HT1080 (cell line): ENCODE data around the gene ERGIC1. TPM values are rescaled to one million over a fixed set of nuclear protein-coding genes. Genes with fewer than 3 reads are reported as not detected.

ENCODE experiments used
- DNase-seq: peaks from one replicate; pipeline ENCODE4 v3.0.0-alpha.2; 2015; ENCODE audit warnings: low read depth
- total RNA-seq: library from RNA; depleted of rRNA; stranded (reverse); fragments of >200 nt; shearing (Covaris generic); gene quantifications from 2 replicates; pipeline ENCODE4 v1.2.3, GENCODE V29; 2014

Gene ERGIC1
- total RNA-seq, 1 experiment from 2014 or later: 169 TPM

DNA sequence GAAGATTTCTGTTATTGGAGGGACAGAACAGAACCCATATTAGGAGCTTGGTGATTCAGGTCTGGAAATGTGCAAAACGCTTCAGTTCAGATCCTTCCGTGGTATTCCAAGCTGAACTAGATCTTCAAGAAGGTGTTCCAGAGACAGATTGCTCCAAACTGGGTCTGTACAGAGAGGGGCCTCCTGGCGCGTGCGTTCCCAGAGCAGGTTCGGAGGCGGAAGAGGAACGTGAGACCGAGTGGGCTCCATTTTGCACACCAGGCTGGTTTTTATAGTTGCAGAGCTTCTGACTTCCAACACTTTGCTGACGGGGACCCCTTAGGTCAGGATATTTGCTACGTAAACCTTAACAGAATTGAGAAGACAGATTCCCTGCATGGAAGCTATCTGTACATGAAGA lies 108.5 kb downstream of the ERGIC1 start:
- no peak for DNase-seq

DNA sequence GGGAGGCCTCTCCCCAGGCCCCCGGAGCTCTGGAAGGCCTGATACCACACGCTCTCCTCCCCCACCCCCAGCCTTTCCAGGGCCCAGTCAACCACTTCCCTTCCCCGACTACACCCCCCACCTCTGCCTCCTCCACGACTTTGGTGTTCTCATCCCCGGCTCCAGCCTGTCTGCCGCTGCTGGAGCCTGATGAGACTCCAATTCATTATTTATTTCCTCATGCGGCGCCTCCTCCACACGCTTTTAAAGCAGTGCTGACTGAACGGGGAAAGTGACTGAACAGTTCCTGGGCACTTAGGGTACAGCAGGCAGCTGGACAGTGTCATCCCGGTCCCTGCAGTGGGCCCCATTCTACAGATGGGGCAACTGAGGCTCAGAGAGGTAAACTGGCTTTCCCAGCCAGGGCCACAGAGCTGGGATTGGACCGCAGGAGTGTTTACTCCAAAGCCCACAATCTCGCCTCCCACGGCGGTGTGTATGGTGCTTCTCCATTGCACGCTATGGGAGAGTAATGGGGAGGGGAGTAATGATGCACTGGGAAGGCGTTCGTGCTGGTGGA lies 109.3 kb downstream of the ERGIC1 start:
- peak; percentile 81 for DNase-seq

DNA sequence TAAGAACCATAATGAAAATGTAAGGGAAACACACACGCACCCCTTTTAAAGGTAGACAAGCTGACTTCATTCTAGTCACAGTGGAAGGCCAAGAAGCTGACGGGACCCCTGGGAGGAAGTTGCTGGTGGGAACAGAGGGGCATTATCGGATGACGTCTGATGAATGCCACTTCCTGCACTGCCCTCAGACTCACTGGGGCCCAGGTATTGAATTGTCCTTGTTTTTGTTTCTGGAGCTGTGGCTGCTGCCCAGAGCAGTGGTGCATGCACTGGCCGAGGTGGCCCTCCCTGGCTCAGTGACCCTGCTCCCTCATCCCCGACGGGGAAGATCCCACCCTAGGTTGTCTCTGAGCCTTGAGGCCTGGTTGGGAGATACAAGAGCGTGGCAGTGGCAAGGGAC lies 109.9 kb downstream of the ERGIC1 start:
- peak; percentile 29 for DNase-seq

DNA sequence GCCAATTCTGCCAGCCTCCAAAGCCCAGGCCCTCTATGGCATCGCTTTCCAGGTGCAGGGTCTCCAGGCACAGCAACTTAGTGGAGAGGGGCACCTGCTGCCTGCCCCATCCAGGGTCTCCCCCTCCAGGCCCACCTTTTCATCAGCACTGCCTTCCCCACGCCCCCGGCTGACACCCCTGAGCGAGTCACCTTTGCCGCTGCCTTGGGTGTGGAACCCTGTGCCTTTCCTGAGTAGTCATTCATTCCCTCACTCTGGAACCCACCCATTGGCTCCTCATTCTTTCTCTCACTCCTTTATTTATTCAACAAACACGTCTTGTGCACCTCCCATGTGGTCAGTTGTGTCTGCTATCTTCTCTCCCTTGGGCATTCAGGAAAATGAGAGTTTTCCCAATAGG lies 110.7 kb downstream of the ERGIC1 start:
- no peak for DNase-seq

DNA sequence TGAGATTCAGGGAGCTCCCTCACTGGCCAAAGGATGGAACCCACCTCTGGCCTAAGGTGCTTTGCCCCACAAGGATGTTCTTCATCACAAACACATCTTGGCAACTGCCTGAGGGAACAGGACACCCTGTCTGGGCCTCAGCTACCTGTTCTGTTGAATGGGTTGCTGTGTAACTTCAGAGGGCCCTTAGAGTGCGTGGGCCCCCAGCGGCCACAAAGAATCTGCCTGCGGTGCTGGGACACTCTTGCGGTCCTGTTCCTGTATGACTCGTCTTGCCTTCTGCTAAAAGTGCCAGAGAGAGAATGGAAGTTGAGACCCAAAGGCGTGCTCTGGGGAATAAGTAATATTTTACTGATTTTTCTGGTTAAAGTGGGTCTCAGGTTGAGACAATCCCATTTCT lies 111.1 kb downstream of the ERGIC1 start:
- DNase-seq: no peak

DNA sequence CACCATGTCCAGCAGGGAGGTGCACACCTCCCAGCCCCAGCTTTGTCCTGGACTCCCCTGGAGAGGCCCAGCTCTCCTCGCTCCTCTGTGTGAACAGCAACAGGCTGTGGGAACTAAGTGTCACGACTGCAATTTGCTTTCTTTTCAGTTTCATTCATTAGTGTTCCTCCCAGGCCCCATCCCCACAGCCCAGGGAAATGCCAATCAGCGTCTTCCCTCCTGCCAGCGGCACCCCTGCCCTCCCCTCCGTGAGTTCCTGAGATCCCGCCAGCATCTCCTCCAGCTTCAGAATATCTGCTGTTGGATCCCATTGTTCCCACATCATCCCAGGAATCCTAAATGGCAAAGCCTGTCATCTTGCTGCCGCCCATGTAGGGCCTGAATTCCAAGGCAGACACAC lies 112.1 kb downstream of the ERGIC1 start:
- no peak for DNase-seq

DNA sequence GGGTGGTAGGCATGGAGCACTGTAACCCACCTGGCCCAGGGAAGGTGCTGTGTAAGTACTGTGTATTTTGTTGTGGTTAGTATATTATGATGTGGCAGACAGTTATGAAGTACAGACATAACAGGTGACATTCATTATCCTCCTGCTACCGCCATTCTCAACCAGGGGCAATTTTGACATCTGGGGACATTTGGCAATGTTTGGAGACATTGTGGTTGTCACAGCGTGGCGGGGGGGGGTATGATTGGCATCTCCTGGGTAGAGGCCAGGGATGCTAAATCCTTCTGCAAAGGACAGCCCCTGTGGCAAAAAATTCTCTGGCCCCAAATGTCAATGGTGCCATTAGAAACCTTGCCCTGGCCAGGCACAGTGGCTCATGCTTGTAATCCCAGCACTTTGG lies 115.4 kb downstream of the ERGIC1 start:
- DNase-seq: no peak

DNA sequence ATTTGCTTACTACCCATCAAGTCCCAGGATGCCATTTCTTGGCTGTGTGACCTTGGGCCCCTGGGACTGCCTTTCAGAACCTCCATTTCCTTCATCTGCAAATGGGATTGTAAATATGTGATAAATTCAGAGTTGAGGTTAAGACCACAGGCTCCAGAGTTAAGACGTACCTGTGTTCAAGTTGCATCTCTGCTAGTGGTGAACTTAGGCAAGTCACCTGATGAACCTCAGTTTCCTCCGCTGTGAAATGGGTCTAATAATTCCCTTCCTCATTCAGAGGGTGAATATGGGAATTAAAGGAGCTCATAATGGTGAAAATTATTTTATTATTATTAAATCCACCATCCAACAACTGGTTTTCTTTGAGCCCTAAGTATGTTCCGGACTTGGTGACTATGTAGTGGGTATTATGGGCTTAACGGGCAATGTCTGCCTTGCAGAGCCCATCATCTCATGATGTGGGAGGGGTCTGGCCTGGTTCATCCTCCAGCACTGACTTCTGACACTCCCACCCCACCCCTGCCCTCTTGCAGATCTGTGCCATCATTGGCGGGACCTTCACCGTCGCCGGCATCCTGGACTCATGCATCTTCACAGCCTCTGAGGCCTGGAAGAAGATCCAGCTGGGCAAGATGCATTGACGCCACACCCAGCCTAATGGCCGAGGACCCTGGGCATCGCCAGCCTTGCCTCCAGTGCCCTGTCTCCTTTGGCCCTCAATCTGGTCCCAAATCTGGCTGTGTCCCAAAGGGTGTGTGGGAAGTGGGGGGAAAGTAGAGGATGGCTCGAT lies 116.3 kb downstream of the ERGIC1 start:
- no peak for DNase-seq

DNA sequence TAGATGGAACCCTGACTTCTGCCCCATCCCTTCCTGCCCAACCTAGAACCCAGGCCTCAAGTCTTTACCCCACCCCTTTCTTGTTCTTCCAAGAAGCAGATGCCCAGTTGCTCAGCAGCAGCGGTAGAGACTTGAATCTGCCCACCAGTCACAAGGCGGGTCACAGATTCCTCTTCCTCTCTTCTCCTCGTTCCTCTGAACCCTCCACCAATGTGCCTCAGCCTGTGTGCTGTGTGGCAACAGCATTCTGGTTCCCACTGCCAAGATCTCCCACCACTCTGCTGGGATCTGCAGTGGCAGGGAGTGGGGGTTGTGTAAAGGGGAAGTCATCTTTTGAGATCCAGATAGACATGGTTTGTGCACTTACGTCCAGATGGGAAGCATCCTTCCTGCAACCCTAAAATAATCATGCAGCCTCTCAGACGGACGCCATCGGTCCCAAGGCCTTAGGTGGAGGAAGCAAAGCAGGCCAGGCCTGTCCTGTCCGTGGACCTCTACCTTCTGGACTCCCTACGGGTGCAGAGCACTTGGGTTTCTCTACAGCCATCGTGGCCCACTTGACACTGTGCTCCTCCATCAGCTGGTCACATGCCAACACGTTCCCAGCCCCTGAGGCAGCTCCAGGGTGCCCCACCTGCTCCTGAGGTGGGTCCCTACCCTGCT lies 117.5 kb downstream of the ERGIC1 start:
- no peak for DNase-seq

DNA sequence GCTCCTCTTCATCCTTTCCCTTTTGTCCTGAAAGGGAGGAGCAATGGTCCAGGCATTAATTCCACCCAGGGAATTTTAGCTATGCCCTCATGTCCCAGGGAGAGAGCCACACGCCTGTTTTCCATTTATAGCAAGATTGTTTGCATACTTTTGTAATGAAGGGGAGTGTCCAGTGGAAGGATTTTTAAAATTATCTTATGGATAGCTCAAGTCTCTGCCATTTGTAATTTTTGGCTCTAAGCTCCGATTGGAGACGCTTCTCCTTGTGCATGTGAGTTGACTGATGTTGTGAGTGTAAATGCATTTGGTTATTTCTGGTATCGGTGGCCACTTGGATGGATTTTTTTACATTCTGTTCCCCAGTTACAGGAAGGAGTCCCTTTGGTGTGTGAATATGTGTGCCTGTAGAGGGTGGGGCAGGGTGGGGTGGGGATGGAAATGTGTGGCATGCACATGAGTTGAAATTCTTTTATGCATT lies 118.0 kb downstream of the ERGIC1 start:
- no peak for DNase-seq

DNA sequence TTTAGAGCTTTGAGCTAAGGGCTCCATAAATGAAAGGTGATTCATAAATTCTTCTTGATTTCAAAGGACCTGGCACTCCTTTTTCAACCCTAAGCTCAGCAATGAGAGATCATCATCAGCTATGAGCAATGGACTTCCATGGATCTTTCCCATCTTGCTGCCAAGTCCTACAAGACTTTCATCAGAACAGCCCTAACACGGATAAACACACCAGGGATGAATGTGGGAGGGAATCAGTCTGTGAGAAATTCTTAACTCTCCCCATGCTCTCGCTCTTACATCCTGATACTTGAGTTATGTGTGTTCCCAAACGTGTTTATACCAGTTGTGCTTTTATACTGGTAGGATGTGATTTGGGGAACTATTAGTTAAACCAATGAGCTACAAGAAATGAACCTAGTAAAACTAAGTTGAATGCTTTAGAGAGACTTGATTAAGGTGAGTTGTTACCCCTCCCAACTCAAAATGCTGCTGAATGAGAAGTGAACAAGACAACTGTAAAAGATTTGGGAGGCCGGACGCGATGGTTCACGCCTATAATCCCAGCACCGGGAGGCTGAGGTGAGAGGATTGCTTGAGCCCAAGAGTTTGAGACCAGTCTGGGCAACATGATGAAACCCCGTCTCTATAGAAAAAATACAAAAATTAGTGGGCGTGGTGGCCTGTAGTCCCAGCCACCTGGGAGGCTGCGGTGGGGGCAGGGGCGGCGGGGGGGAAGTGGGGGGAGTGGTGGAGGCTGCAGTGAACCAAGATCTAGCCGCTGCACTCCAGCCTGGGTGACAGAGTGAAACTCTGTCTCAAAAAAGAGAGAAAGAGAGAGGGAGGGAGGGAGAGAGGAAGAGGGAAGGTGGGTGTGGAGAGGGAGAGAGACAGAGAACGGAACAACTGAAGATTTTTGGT lies 120.0 kb downstream of the ERGIC1 start:
- peak; percentile 48 for DNase-seq

DNA sequence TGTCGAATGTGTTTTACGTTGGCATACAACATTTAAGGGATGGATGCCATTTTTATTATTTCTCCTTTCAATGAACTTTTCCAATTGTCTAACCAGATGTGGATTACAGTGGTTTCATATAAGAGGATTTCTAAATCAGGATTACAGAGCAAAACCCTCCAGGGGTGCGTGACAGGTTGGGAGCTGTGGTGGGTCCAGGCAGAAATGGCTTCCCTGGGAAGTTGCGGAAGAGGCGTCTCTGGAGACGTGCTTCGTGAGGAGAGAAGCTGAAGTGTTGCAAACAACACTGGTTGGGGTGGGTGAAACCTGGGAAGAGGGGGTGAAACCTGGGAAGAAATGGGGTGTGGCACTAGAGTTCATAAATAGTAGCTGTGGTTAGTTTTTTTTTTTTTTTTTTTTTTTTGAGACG lies 120.7 kb downstream of the ERGIC1 start:
- DNase-seq: no peak

DNA sequence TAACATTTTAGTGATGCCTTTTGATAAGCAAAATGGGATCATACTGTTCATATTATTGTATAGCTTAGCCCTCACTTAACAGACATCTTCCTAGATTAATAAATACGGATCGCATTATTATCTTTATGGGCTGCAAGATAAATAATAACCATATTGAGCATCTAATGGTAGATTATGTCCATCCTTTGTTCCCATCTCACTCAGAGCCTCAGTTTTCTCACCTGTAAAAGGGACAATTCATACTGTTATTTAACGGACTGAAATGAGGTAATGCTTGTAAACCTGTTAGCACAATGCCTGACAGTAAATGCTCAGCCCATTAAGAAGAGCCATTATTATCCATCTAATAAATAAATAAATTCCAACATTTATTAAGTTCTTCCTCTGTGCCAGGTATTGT lies 122.2 kb downstream of the ERGIC1 start:
- no peak for DNase-seq

DNA sequence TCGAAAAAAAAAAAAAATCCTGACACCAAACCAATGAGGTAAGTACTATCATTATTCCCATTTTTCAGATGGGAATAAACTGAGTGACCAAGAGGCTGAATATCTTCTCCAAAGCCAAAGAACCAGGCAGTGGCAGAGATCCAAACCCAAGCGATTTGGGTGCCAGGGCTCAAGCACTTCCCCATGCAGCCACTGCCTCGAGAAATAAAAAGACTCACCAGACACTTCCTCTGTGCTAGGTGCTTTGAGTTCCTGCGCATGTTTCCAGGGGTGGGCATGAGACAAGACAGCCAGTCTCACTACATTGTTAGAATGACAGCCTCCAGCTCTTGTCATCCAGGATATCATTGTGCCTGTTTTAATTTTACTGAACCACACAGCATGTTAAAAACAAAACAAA lies 122.9 kb downstream of the ERGIC1 start:
- no peak for DNase-seq

DNA sequence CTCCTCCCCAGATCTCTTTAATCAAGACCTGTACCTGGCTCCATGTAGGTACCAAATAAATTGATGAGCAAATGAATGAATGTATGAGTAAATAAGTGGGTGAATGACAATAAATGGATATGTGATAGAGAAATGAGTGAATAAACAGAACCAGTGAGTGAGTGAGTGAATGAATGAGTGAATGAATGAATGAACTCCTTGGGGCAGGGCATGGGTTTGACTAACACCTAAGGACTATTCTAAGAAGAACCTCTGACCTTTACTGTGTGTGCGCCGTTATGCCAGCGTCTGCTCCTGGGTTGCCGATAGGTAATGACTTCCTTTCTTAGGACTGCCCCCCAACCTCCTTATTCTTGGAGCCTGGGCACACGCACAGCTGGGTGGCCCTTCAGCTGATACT lies 123.4 kb downstream of the ERGIC1 start:
- no peak for DNase-seq

DNA sequence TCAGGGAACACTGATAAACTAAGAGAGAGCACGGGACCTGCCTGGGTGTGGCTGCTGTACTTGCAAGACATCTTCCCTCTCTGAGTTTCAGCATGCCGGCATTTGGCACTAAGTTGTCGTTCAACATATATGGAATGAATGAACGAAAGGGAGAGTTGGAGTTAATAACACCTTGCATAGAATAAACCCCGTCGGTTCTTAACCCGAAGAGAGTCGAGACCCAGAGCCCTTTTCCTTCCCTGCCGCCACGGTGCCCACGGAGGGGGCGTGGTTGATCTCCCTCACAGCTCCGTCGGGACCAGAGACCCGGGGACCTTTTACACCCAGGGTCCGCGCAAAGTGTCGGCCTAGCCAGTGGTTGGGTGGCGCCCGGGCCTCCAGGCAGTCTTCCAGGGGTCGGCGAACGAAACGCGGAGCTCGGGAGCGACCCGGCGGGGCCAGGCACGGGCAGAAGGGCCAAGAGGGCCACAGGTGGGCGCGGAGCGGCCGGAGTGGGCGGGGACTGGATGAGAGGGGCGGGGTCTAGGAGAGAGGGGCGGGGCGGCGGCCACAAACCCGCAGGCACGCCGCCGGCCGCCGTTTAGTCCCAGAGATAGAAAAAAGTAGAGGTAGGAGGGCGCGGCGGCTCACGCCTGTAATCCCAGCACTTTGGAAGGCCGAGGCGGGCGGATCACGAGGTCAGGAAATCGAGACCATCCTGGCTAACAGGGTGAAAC lies 124.4 kb downstream of the ERGIC1 start:
- no peak for DNase-seq

DNA sequence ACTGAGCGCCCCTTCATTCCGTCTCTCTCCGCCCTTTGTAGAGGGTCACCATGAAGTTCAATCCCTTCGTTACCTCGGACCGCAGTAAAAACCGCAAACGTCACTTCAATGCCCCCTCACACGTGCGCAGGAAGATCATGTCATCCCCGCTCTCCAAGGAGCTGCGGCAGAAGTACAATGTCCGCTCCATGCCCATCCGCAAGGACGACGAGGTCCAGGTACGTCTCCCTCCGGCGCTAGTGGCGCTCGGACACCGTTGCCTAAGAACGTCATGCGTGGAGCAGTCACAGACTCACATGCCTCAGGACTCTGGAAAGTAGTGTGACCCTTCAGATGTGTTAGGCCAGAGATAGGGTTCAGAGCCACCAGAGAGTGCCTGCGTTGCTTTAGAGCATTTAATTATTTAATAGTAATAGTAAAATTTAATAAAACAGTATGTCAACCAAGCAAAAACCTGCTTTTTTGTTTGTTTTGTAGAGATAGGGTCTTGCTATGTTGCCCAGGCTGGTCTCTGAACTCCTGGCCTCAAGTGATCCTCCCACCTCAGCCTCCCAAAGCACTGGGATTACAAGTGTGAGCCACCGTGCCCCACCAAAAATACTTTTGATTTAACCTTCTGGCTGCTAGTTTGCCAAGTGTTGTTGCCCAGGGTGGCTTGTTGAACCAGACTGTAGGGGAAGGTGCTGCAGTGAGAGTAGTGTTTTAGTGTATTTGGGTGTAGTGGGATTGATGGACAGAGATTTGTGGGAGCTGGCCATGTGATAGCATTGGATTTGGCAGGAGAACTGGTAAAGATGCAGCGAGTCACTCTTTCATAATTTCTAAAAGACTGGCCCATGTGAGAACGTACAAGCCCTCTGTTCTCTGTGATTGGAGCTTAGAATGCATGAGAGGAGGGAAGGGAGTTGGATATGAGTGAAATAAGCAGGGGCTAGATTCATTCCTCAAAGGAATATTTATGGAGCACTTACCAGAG lies 126.1 kb downstream of the ERGIC1 start:
- DNase-seq: no peak

DNA sequence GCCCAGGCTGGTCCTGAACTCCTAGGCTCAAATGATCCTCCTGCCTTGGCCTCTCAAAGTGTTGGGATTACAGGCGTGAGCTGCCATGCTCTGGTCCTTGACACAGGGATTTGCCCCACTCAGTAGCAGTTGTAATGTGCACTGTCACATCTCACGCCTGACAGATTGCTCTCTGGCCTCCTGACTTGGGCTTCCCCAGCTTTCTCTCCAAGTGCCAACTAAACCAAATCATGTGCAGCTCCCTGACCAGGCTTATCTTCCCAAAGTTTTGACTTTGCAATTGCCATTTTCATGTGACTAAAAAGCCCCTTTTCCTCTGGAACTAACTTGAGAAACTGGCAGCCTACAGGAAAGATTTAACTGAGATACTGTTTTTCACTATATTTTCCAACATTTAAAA lies 135.9 kb downstream of the ERGIC1 start:
- DNase-seq: no peak

DNA sequence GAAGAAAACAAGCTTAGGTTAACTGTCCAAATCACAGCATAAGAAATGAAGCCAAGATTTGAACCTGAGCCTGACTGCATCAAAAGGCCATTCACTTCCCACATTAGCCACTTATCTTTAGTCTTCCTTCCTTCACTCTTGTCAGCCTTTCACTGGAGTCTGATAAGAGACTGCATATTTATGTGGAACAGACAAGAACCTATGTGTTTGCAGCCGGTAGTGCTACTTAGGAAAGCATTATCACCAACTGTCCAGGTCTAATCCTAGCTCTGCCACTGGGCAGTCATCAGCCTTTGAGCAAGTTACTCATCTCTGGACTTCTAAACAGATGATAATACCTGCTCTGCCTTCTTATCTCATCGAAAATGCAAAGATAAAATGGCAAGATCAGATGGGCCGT lies 137.4 kb downstream of the ERGIC1 start:
- DNase-seq: no peak

DNA sequence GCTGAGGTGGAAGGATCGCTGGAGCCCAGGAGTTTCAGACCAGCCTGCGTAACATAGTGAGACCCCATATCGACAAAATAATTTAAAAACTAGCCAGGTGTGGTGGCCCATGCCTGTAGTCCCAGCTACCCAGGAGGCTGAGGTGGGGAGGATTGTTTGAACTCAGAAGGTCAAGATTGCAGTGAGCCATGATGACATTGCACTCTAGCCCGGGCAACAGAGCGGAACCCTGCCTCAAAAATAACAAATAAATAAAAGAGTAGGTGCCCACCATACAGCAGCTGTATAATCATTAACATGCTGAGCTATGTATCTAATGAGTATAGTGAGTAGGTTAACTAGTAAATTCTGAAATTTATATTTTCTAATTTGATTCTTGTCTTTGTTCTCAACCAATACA lies 138.5 kb downstream of the ERGIC1 start:
- DNase-seq: no peak
